Choroid plexus epithelial cell (primary cell): ENCODE measurements around the gene PRTFDC1.
A peak's percentile ranks its signal among the peaks of the same experiment; 100 is the strongest.

Source experiments
- DNase-seq: peaks from one replicate; pipeline ENCODE4 v3.0.0-alpha.2; 2010; ENCODE audit warnings: low read depth
- H3K4me3 ChIP-seq: 2 replicates; pipeline ENCODE4 v1.5.1; 2011; ENCODE audit warnings: low read depth, mild to moderate bottlenecking, control low read depth, low read length, moderate library complexity
- CTCF ChIP-seq: conservative IDR thresholded peaks from 2 replicates; pipeline ENCODE4 v1.5.1; 2011; ENCODE audit warnings: low read depth, mild to moderate bottlenecking, control low read depth, inconsistent platforms, low read length, moderate library complexity

PRTFDC1 gene

GRCh38 chr10:24834869-24835268 lies 117.5 kb downstream of the PRTFDC1 start:
- no peak for DNase-seq
- H3K4me3 ChIP-seq, result no peak overlapping the region
- no peak for TF ChIP-seq CTCF

GRCh38 chr10:24826009-24826408 lies 126.4 kb downstream of the PRTFDC1 start:
- H3K4me3 ChIP-seq, result no peak overlapping the region
- peak; percentile 84 for DNase-seq
- TF ChIP-seq CTCF, result no peak

- H3K4me3 ChIP-seq, result no peak overlapping the region
- DNase-seq, result peak; percentile 65
- TF ChIP-seq CTCF, result no peak
These were observed 126.9 kb downstream of the PRTFDC1 start for GRCh38 chr10:24825551-24825950.

- no peak for TF ChIP-seq CTCF
- DNase-seq, result peak; percentile 40
- H3K4me3 ChIP-seq, result no peak overlapping the region
These were observed 127.9 kb downstream of the PRTFDC1 start for GRCh38 chr10:24824536-24824935.

- no peak for TF ChIP-seq CTCF
- H3K4me3 ChIP-seq, result no peak overlapping the region
- DNase-seq, result peak; percentile 2
These were observed 128.3 kb downstream of the PRTFDC1 start for GRCh38 chr10:24824124-24824523.

GRCh38 chr10:24822590-24822989 lies 129.8 kb downstream of the PRTFDC1 start:
- no peak overlapping the region for H3K4me3 ChIP-seq
- peak; percentile 2 for DNase-seq

More at GRCh38 chr10:24822590-24822989, 129.8 kb downstream of the PRTFDC1 start:
- no peak for TF ChIP-seq CTCF
